H1 (cell line): ENCODE results near the gene VPS52.

Experiments used
- CREB1 ChIP-seq: IDR thresholded peaks from 2 replicates; pipeline ENCODE4 v1.6.1; 2012; ENCODE audit warnings: inconsistent platforms
- TF ChIP-seq, protein P1 (sequence below), 3 experiments: IDR thresholded peaks; 1 replicate in 2 of 3; 2 replicates in 1 of 3; pipeline versions ENCODE4 v1.5.1 to v1.6.1; 2011; ENCODE audit warnings: low read length in 3 of 3, mild to moderate bottlenecking in 3 of 3, inconsistent platforms in 2 of 3, low read depth in 1 of 3, moderate library complexity in 1 of 3; ENCODE audit not compliant: insufficient read depth in 1 of 3; ENCODE audit errors: control extremely low read depth in 1 of 3

DNA sequence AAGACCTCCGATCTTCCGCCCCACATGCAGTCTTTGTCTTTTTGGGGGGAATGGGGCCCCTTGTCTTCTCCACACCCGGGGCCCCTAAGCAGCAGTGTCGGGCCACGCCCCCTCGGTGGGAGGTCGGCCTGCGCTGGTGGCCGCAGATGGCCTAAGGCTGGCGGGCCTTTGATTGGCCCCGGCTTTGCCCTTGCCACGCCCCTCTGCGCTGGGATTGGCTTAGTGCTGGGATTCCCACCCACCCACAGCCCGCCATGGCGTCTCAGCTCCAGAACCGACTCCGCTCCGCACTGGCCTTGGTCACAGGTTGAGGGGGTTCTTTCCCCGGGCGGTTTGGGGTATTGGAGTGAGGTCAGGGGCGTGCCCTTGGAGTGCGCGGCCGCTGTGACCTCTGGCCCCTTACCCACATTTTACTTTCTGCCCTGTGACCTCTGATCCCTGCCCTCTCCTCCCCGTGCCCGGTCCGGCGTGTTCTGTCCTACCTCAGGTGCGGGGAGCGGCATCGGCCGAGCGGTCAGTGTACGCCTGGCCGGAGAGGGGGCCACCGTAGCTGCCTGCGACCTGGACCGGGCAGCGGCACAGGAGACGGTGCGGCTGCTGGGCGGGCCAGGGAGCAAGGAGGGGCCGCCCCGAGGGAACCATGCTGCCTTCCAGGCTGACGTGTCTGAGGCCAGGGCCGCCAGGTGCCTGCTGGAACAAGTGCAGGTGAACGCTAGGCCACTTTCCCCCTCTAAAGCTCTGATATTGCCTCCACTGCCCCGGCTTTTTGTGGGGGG is 67.1 kb downstream of the VPS52 start, which contains the start of gene HSD17B8:
- TF ChIP-seq, protein P1, sequence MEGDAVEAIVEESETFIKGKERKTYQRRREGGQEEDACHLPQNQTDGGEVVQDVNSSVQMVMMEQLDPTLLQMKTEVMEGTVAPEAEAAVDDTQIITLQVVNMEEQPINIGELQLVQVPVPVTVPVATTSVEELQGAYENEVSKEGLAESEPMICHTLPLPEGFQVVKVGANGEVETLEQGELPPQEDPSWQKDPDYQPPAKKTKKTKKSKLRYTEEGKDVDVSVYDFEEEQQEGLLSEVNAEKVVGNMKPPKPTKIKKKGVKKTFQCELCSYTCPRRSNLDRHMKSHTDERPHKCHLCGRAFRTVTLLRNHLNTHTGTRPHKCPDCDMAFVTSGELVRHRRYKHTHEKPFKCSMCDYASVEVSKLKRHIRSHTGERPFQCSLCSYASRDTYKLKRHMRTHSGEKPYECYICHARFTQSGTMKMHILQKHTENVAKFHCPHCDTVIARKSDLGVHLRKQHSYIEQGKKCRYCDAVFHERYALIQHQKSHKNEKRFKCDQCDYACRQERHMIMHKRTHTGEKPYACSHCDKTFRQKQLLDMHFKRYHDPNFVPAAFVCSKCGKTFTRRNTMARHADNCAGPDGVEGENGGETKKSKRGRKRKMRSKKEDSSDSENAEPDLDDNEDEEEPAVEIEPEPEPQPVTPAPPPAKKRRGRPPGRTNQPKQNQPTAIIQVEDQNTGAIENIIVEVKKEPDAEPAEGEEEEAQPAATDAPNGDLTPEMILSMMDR (IDR thresholded peaks at IDR 0.05; ENCODE audit: control extremely low read depth in 1 of 3, insufficient read depth in 1 of 3, low read depth in 1 of 3, low read length in 3 of 3) = no peak
- no peak for TF ChIP-seq CREB1
